Putamen (tissue), 1 donor: ENCODE measurements around the gene XRCC1.
A peak's percentile ranks its signal among the peaks of the same experiment; 100 is the strongest.
"Not testable (repeated sequence)": the region's sequence is repeated elsewhere in the genome, so short reads cannot be mapped to it uniquely, and the experiment has no call there.

Experiments
- DNase-seq: peaks from one replicate; pipeline ENCODE4 v3.0.0-alpha.2; 2016; ENCODE audit warnings: low spot score

The XRCC1 gene

DNA sequence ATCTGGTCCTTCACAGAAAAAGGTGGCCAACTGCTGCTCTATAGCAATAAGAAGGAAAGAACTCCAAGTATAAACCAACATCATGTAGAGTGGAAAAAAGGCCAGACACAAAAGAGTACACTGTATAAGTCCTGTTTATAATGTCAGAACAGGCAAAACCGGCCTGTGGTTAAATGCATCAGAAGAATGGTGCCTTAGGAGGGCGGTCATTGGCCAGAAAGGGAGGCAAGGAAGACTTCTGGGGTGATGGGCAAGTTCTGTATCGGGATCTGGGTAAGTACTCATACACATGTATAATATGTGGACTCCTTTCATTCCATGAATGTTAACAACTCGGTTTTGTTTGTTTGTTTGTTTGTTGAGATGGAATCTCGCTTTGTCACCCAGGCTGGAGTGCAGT lies 52.4 kb downstream of the XRCC1 start:
- no peak for DNase-seq

DNA sequence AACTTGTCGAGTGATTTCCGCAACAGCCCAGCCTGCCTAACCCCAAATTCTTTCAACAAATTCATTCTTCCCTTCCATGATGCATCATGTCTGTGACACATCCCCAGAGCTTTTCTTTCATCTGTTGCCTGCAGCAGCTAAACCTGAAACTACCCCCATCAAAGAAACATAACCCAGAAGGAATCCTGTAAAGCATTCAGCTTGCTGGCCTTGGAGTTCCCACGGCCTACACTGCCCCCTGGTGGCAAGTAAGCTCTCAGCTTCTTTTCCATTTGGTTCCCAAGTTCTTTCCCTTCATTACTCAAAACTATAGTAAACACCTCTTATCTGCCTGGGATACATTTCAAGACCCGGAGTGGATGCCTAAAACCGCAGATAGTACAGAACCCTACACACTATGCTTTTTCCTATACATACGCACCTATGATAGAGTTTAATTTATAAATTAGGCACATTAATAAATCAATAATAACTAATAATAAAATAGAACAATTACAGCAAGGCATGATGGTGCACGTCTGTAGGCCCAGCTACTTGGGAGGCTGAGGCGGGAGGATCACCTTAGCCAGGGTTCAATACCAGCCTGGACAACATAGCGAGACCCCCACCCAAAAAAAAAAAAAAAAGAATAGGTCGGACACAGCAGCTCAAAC lies 55.8 kb downstream of the XRCC1 start:
- peak; percentile 80 for DNase-seq

DNA sequence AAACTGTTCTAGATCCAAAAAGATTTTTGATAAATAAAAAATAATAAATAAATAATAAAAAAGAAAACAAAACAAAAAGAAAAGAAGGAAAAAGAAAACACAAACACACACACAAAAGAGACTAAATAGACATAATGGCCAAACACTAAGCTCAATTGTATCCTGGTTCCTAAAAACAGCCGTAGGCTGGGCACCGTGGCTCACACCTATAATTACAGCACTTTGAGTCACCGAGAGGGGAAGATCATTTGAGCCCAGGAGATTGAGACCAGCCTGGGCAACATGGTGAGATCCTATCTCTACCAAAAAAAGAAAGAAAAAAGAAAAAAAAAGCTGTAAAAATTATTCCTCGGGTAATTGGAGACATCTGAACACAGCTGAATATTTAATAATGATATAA lies 57.3 kb downstream of the XRCC1 start:
- no peak for DNase-seq

DNA sequence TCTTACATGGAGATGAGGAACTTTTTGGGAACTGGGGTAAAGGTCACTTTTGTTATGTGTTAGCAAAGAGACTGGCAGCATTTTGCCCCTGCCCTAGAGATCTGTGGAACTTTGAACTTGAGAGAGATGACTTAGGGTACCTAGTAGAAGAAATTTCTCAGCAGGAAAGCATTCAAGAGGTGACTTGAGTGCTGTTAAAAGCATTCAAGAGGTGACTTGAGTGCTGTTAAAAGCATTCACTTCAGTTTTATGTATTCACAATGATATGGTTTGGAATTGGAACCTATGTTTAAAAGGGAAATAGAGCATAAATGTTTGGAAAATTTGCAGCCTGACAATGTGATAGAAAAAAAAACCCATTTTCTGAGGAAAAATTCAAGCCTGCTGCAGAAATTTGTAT lies 62.9 kb downstream of the XRCC1 start:
- DNase-seq: not testable (repeated sequence)

DNA sequence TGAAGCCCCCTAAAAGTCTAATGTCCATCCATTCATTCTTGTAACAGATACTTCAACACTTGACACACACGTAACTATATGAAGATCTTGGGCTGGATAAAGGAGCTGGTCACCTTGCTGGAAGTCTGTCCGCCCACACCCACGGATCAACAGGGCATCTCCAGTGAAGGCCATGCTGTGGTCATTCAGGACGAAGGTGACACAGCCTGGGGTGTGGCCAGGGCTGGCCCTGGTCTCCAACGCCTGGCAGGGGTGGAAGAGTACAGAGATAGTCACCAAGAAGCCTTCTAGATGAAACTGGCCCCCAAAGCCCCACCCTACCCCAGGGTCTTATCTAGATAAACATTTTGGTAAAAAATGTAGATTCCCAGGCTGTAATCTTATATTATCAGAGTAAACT lies 64.0 kb downstream of the XRCC1 start:
- no peak for DNase-seq

DNA sequence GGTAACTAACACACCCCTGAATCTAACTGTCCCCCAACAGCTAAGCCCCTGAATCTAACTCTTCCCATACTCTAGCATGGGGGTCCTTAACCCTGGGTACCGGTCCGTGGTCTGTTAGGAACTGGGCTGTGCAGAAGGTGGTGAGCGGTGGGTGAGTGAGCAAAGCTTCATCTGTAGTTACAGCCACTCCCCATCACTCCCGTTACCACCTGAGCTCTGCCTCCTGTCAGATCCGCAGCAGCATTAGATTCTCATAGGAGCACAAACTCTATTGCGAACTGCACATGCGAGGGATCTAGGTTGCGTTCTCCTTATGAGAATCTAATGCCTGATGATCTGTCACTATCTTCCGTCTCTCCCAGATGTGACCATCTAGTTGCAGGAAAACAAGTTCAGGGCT lies 64.6 kb downstream of the XRCC1 start:
- no peak for DNase-seq

DNA sequence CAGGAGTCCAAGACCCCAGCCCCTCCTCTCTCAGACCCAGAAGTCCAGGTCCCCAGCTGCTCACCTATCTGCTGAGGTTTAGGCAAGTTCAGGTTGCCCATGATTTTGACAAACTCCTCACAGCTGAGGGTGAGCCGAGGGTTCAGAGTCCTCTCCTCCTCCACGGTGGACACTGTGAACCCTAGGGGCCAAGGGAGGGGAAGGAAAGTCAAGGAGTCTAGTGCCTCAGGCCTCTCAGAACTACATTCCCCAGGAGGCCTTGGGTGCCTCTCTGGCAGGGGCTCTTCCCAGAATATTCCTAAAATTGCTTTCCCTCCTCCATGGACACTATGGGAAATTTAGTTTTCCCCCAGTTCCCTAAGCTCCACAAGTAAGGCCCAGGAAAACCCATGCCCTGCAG lies 67.4 kb downstream of the XRCC1 start:
- DNase-seq: no peak

DNA sequence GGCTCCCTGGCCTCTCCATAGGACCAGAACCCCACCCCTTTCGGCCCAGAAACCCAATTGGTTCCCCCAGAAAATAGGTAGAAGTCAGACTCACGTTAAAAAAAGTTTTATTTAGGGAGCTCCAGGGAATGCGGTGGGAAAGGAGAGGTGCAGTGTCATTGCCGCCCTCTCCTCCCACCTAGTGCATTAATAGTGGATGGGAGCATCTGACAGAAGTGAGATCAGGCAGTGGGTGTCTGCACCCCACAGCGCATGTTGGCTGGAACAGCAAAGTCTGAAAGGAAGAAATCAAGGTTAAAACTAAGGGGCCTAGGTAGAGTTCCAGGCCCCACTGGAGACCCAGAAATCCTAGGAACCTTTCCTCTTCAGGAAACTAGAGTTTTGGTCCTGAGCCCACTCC lies 68.7 kb downstream of the XRCC1 start:
- peak; percentile 76 for DNase-seq

DNA sequence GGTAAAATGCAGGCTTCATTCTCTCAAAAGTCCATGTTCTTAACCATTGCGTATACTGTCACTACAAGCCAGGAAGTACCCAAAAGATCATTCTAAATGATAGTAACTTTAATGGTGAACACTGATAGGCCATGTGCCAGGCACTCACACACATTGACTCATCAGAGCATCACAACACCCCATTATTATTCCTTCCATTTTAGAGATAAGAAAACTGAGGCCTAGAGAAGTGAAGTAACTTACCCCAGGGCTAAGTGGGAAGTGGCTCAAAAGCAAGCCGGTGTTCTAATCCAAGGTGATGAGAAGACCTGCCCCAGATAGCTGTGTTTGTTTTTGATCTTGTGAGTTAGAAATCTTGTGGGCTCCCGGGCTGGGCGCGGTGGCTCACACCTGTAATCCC lies 69.4 kb downstream of the XRCC1 start:
- no peak for DNase-seq

DNA sequence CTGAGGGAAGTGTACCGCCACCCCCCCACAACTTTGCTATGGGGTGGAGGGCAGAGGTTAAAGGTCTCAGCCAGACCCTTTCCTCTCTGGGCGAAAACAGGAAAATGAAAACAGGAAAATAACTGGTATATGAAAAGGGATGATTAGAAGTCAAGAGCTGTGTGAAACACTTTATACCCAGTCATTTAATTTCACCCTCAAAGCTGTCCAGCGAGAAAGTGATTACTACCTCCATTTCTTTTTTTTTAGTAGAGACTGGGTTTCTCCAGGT lies 70.2 kb downstream of the XRCC1 start:
- DNase-seq: no peak

DNA sequence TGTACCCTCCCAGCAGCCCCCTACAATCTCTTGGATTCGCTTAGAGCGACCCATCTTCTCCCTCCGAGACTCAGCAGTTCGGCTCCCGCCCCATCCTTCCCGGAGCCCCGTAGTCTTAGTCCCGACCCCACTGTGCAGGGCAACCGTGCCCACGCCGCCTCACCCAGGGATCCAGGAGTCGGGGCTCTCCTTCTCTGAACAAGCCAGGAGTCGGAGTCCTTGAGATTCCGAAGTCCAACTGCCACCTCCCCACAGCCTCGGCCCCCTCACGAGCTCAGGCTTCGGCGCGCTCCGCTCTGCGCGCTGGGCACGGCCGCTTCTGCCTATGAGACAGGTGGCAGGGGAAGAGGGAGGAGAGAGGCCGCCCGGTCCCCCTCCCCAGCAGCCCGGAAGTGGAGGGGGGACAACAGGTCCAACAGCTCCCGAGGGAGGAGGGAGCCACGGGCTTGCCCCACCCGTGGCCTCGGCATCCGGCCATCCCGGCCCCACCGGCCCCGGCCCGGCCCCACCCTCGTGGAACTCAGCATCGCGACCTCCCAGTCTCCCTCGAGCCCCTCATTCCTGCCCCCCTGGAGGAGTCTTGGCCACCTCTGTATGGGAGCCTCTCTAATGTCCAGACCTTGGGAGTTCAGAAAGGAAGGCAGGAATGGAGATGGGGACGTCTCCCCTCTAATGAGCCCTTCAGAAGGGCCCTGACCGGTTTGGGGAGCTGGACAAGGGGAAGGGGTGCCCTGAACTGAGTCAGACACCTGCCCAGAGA lies 70.7 kb downstream of the XRCC1 start, which contains the start of gene PHLDB3:
TSS of gene PHLDB3 (minus strand) at position 321 of the 760 bp plus-strand sequence. CDS start 628 bp downstream, outside the sequence.
- no peak for DNase-seq

DNA sequence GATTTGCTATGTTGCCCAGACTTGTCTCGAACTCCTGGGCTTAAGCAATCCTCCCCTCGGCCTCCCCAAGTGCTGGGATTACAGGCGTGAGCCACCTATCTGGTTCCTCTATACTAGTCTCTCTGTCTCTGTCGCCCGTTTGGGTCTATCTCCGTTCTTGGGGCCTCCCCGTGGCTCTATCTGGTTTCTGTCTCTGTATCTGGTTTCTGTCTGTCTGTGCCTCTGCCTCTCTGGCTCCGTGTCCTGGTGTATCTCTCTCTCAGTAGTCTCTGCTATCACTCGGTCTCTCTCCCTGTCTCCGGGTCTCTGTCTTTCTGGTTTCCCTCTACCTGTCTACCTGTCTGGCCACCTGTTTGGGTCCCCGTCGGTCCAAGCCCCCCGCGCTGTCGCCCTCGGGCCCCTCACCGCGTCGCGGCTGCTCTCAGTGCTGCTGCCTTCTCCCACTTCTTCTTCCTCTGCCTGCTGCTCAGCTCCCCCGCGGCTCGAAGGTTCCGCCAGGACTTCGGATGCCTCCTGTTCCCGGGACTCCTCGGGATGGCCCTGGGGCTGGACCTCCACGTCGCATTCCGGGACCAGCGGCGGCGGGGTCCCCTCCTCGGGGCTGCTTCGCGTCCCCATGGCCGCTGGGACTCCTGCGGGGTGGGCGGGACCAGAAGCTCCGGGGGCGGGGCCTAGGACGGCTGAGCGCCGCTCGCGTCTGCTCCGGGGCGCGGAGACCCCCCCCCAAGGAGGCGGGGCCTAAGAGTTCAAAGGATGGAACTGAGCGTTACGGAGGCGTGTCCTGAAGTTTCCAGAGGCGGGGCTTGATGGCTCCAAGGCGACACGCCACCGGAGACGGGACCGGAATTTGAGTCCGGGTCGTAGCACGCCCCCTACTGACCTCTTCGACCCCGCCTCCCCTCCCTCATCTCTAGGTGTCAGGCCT lies 71.6 kb downstream of the XRCC1 start:
- peak; percentile 95 for DNase-seq

DNA sequence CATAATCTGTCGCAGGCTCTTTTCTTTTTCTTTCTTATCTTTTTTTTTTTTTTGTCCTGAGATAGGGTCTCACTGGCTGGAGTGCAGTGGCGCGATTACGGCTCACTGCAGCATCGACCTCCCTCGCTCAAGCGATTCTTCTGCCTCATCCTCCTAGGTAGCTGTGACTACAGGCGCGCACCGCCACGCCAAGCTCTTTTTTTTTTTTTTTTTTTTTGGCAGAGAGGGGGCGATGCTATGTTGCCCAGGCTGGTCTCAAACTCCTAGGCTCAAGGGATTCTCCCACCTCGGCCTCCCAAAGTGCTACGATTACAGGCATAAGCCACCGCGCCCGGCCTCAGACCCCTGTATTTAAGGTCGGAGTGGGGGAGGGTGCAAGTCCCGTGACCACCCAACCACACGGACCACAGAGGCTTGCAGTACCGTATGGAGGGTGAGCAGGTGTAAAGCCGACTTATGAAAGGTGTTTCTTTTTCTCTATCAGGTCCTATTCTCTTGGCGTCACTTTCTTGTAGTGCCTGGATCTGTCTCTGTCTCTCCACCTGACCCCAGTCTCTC lies 72.8 kb downstream of the XRCC1 start:
- DNase-seq: no peak

DNA sequence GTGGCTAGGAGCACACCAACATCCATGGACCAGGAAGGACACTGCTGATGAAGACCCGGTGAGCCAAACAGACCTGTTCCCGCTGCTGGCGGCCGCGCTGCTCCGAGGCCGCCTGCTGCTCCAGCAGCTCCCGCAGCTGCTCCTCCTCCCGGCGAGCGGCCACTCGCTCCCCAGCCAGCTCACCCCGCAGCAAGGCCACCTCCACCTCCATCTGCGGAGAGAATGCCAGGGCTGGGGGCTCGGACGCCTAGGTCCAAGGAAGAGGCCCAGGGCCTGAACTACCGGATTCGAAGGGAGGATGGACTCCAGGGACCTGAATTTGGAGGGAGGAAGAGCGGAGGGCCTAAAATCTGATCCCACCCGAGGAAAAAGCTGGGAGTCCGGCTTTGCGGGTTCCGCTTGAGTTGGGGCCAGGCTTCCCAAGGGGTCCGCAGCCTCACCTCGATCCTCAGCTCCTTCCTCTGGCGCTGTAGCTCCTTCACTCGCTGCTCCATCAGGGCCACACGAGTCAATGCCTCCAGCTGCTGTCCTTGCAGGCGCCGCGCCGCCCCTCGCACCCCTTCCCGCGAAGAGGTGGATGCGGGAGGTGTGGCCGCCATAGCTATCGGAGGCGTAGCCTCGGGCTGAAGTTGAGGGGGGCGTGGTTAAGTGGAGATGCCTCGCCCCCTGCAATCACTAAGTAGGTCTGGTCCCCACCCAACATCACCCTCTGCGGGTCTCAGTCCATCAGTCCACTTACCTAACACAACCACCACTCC lies 73.5 kb downstream of the XRCC1 start:
- no peak for DNase-seq

DNA sequence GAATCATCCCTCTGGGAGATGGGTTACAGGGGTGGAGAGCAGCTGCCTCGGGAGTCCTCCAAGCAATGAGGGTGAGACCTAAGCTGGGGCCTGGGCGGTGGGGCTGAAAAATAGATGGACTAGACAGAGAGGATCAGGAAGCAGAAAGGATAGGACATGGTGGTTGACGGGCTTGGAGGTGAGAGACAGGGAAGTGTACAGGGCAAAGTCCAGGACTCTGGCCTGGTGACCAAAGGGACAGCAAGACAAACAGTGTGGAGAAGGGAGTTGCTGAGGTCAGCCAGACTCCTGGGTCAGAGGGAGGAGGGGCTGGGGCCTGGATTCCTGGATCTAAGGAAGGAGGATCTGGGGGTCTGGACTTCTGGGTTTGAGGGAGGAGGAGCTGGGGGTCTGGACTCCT lies 76.3 kb downstream of the XRCC1 start:
- no peak for DNase-seq

DNA sequence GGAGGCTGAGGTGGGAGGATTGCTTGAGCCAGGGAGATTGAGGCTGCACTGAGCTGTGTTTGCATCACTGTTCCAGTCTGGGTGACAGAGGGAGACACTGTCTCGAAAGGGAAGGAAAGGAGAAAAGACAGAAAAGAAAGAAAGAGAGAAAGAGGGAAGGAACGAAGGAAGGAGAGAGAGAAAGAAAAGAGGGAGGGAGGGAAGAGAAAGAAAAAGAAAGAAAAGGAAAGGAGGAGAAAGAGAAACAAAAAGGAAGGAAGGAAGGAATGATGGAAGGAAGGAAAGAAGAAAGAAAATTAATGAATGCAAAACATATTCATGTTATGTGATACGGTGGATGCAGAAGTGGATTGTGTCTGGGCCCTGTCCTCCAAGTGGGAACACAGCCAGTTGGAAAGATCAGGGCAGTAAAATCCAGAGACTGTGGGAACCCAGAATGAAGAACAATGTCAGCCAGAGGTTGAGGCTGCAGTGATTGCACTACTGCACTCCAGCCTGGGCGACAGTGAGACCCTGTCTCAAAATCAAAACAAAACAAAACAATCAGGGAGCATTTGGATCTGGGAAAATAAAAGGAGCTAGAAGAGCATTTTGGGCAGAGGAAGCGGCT lies 77.0 kb downstream of the XRCC1 start:
- DNase-seq: no peak

DNA sequence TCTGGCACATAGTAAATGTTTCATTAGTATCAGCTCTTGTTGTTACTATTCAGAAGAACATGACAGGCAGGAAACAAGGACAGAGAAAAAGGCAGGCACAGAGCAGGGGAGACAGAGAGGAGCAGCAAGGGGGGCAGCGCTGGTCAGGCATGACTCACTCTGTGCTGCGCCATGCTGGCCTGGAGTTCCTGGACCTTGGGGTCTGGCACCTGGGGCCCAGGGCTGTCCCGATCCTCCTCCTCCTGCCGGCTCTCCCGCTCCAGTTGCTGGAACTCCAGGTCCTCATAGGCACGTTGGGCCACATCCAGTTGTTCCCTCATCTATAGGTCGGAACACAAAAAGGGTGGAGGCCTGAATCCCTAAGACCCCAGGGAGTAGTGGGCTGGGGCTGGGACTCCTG lies 78.4 kb downstream of the XRCC1 start:
- DNase-seq: no peak

DNA sequence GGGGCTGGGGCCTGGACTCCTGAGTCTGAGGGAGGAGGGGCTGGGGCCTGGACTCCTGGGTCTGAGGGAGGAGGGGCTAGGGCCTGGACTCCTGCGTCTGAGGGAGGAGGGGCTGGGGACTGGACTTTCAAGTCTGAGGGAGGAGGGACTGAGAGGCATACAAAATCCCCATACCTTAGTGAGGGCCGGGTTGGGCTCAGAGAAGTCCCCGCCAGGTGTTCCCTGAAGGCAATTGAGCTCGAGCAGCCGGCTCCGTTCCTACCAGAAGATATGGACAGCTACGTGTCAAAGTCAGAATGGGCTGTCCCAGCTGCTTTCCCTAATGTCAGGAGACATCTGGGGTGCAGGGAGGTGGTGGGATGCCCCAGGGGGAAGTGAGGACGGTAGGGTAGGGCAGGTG lies 80.2 kb downstream of the XRCC1 start:
- DNase-seq: no peak
